Measurements from ENCODE around the gene TXNDC16. TPM values are rescaled to one million over a fixed set of nuclear protein-coding genes. Genes with fewer than 3 reads are reported as not detected.

The TXNDC16 gene
- total RNA-seq, 1 experiment from 2014 or later: 20.6 TPM

DNA sequence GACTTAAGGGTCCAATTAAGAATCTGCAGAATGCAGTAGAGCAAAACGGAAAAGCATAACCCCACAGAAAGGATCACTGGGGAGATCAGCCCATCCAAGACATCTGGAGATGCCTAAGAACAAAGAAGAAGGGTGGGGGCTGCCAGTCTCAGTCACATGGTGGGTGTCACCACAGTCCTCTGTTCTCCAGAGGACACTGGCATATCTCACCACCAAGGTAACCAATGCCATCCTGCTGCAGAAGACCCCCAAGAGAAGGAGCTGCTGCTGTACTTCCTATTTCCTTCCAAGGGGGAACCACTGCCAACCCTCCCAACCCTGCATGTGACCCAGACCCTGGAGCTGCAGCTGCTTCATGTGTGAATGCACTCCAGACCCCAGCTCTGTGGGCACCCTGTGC is 147.0 kb downstream of the TXNDC16 start:
- H4K20me1 ChIP-seq (ENCODE audit: insufficient read depth, low read depth, low read length): no peaks in the 10 kb centered on the region
- H3K4me2 ChIP-seq (ENCODE audit: low read depth, low read length, poor library complexity, severe bottlenecking): no peak overlapping the region
- no peaks in the 10 kb centered on the region for H3K9me2 ChIP-seq (replicated peaks; ENCODE audit: insufficient read depth, low read length)
- H3K79me2 ChIP-seq (ENCODE audit: low read length): no peaks in the 10 kb centered on the region
- no peak overlapping the region for H3K4me3 ChIP-seq (ENCODE audit: low read length)
- no peak overlapping the region for H3K9ac ChIP-seq (ENCODE audit: low read length)
- no peaks in the 10 kb centered on the region for H3K36me3 ChIP-seq (ENCODE audit: insufficient read depth, low read length)
- no peaks in the 10 kb centered on the region for H3K27me3 ChIP-seq (ENCODE audit: low read length)
- no peak overlapping the region for H3K27ac ChIP-seq (ENCODE audit: low read length)
- H2AFZ ChIP-seq (ENCODE audit: low read length): no peak overlapping the region
- no peaks in the 10 kb centered on the region for H3K9me3 ChIP-seq (ENCODE audit: low read length)
- peaks cover 12% of the 10 kb centered on the region for H3K4me1 ChIP-seq (ENCODE audit: low read length)
- no peak for DNase-seq

DNA sequence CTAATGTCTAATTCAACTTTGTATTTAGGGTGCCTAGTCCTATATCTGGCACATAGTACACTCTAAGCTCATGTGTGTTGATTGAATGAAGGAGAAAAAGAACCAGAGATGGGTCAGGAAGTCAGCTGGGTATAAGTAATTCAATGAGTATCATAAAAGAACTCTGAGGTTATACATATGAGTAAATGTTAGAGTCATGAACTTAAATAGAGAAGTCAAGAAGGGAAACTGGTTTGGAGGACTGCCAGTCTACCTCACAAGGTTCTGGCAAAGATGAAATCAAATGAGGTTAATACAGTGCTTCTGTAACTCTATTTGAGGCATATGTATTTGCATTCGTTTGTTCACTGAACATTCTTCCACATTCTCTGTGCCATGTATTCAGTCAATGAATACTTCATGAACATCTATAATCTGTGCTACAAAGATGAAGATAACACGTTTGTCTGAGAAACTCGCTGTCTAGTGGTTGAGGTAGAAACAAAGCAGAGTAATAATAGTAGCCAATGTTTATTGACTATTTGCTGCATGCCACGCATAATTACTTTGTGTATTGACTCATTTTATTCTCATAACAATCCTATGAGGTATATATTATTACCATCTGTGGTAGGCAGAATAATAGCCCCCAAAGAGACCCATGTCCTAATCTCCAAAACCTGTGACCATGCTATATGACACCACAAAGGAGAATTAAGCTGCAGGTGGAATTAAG is 149.3 kb downstream of the TXNDC16 start:
- no peak overlapping the region for H3K27ac ChIP-seq (ENCODE audit: low read length)
- H3K36me3 ChIP-seq (ENCODE audit: insufficient read depth, low read length): no peaks in the 10 kb centered on the region
- H3K9me3 ChIP-seq (ENCODE audit: low read length): no peaks in the 10 kb centered on the region
- DNase-seq: peak; percentile 65
- no peaks in the 10 kb centered on the region for H3K79me2 ChIP-seq (ENCODE audit: low read length)
- no peaks in the 10 kb centered on the region for H3K27me3 ChIP-seq (ENCODE audit: low read length)
- no peak overlapping the region for H2AFZ ChIP-seq (ENCODE audit: low read length)
- no peak overlapping the region for H3K4me2 ChIP-seq (ENCODE audit: low read depth, low read length, poor library complexity, severe bottlenecking)
- H3K4me1 ChIP-seq (ENCODE audit: low read length): peaks cover 12% of the 10 kb centered on the region
- H4K20me1 ChIP-seq (ENCODE audit: insufficient read depth, low read depth, low read length): 0 out of 2 replicates have a peak, but pooled peaks cover 5% of the 10 kb centered on the region
- no peaks in the 10 kb centered on the region for H3K9me2 ChIP-seq (replicated peaks; ENCODE audit: insufficient read depth, low read length)
- no peak overlapping the region for H3K4me3 ChIP-seq (ENCODE audit: low read length)
- H3K9ac ChIP-seq (ENCODE audit: low read length): no peak overlapping the region

DNA sequence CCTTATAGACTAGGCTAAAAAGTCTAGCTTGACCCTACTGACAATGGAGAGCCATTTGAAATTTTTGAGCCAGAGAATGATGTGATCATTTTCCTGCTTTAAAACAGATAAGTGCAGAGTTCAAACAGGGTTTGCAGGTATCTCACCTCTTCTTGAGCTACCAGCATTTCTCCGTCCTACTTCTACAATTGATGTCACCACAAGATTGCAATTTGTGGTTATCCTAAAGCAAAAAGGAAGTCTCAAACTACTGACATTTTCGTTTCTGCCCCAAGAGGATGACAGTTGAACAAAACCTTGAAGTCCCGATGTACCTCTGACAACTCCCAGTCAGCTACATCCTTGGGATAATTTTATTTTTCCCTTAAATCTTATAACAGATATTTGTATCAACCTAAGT is 151.5 kb downstream of the TXNDC16 start:
- Histone ChIP-seq H3K79me2 (ENCODE audit: low read length) (no peaks in the 10 kb centered on the region), H3K4me3 (ENCODE audit: low read length) (no peak overlapping the region), H3K9me2 (replicated peaks; ENCODE audit: insufficient read depth, low read length) (no peaks in the 10 kb centered on the region), H3K27me3 (ENCODE audit: low read length) (no peaks in the 10 kb centered on the region), H3K4me1 (ENCODE audit: low read length) (peaks cover 12% of the 10 kb centered on the region), H3K9me3 (ENCODE audit: low read length) (no peaks in the 10 kb centered on the region), H3K36me3 (ENCODE audit: insufficient read depth, low read length) (no peaks in the 10 kb centered on the region), H4K20me1 (ENCODE audit: insufficient read depth, low read depth, low read length) (0 out of 2 replicates have a peak, but pooled peaks cover 5% of the 10 kb centered on the region), H3K9ac (ENCODE audit: low read length) (no peak overlapping the region), H3K27ac (ENCODE audit: low read length) (no peak overlapping the region), H2AFZ (ENCODE audit: low read length) (no peak overlapping the region), H3K4me2 (ENCODE audit: low read depth, low read length, poor library complexity, severe bottlenecking) (no peak overlapping the region)
- DNase-seq: no peak

DNA sequence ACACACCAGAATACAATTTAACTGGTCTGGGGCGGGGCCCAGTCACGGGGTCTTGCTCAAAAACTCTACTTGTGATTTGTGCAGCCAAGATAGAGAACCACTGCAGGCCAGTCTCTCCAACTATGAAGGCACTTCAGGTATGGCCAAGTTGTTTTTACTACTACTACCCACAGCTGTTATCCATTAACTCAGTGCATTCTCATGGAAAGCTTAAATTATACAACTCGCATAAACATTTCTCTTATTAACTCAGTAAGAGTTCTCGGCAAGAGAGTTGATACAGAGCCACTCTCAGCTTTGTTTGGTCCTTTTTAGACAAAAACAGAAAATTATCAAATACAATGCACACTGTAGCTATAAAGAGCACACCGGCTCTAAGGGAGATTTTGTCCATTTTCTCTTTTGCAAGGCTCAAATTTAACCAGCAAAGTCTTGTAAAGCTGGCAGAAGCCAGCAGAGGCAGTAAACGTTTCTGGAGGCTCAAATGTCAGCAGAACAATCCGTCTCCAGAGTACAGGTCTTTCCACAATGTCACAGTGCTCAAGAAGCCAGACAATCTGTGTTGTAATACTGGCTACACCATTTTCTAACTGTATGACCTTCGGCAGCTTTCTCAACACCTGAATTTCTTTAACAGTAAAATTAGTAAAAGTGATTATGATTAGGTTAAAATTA is 152.2 kb downstream of the TXNDC16 start:
- H3K9me3 ChIP-seq (ENCODE audit: low read length): no peaks in the 10 kb centered on the region
- peaks cover 12% of the 10 kb centered on the region for H3K4me1 ChIP-seq (ENCODE audit: low read length)
- H3K79me2 ChIP-seq (ENCODE audit: low read length): no peaks in the 10 kb centered on the region
- H2AFZ ChIP-seq (ENCODE audit: low read length): no peak overlapping the region
- H3K36me3 ChIP-seq (ENCODE audit: insufficient read depth, low read length): no peaks in the 10 kb centered on the region
- no peaks in the 10 kb centered on the region for H3K9me2 ChIP-seq (replicated peaks; ENCODE audit: insufficient read depth, low read length)
- H3K27me3 ChIP-seq (ENCODE audit: low read length): no peaks in the 10 kb centered on the region
- no peak overlapping the region for H3K4me3 ChIP-seq (ENCODE audit: low read length)
- H3K9ac ChIP-seq (ENCODE audit: low read length): no peak overlapping the region
- H3K4me2 ChIP-seq (ENCODE audit: low read depth, low read length, poor library complexity, severe bottlenecking): no peak overlapping the region
- no peak overlapping the region for H3K27ac ChIP-seq (ENCODE audit: low read length)
- H4K20me1 ChIP-seq (ENCODE audit: insufficient read depth, low read depth, low read length): 0 out of 2 replicates have a peak, but pooled peaks cover 5% of the 10 kb centered on the region
- no peak for DNase-seq

DNA sequence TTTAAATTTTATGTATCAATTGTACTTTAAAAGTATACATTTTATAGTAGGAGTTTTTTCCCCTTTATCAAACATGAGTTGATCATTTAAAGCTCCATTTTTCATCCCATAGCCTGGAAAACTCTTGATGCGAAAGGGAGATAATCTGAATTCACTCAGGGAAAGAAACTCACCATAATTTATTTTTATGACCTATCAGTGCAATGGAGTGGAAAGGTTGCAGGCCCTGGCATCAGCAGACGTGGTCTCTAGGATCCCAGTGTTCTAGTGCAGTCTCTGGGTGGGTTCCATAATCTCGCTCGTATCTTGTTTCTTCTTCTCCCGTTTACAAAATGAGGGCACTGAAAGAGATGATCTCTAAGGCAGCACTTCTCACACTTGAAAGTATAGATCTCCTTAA is 153.2 kb downstream of the TXNDC16 start:
- DNase-seq: no peak
- Histone ChIP-seq H3K36me3 (ENCODE audit: insufficient read depth, low read length) (no peaks in the 10 kb centered on the region), H3K27ac (ENCODE audit: low read length) (no peak overlapping the region), H3K9me2 (replicated peaks; ENCODE audit: insufficient read depth, low read length) (no peaks in the 10 kb centered on the region), H3K4me3 (ENCODE audit: low read length) (no peak overlapping the region), H3K79me2 (ENCODE audit: low read length) (no peaks in the 10 kb centered on the region), H4K20me1 (ENCODE audit: insufficient read depth, low read depth, low read length) (0 out of 2 replicates have a peak, but pooled peaks cover 5% of the 10 kb centered on the region), H2AFZ (ENCODE audit: low read length) (no peak overlapping the region), H3K9ac (ENCODE audit: low read length) (no peak overlapping the region), H3K9me3 (ENCODE audit: low read length) (no peaks in the 10 kb centered on the region), H3K4me2 (ENCODE audit: low read depth, low read length, poor library complexity, severe bottlenecking) (no peak overlapping the region), H3K4me1 (ENCODE audit: low read length) (peaks cover 12% of the 10 kb centered on the region), H3K27me3 (ENCODE audit: low read length) (no peaks in the 10 kb centered on the region)

DNA sequence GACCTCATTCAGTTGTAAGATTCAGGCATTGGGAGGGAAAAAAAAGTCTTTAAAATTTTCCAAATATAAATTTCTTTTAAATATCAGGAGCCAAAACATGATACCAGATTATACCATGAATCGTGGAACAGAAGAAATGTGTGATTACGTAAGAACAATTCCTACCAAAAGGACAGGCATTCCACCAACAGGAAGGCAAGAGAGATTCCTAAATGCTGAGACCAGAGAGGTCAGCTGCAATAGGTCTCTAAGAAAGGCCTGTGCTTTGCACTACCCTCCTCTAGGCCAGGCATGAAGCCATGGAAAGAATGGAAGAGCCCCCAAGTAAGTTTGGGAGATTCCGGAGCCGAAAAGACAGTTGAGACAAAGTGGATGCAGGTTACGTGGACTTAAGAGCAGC is 154.5 kb downstream of the TXNDC16 start:
- Histone ChIP-seq H3K9ac (ENCODE audit: low read length) (no peak overlapping the region), H4K20me1 (ENCODE audit: insufficient read depth, low read depth, low read length) (0 out of 2 replicates have a peak, but pooled peaks cover 5% of the 10 kb centered on the region), H3K9me3 (ENCODE audit: low read length) (no peaks in the 10 kb centered on the region), H2AFZ (ENCODE audit: low read length) (no peak overlapping the region), H3K27me3 (ENCODE audit: low read length) (no peaks in the 10 kb centered on the region), H3K4me3 (ENCODE audit: low read length) (no peak overlapping the region), H3K79me2 (ENCODE audit: low read length) (no peaks in the 10 kb centered on the region), H3K9me2 (replicated peaks; ENCODE audit: insufficient read depth, low read length) (no peaks in the 10 kb centered on the region), H3K27ac (ENCODE audit: low read length) (no peak overlapping the region), H3K4me2 (ENCODE audit: low read depth, low read length, poor library complexity, severe bottlenecking) (no peak overlapping the region), H3K4me1 (ENCODE audit: low read length) (peaks cover 5% of the 10 kb centered on the region), H3K36me3 (ENCODE audit: insufficient read depth, low read length) (no peaks in the 10 kb centered on the region)
- DNase-seq: no peak

DNA sequence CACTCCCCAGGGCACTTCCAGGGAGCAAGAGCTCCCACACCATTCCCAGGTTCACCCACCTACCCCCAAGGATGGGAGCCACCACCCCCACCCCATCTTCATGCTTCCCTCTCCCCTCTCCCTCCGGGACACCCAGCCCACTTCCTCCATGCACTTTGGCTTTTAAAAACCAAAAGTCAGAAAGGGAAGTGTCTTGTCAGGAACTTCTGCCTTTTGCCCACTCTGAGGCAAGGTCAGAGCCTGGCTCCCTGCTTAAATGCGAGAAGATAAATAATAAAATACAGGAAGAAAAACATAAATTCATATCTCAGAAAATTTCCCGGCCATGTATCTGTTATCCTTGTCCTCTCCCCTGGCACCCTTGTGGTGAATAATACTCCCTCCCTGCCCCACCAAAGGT is 156.6 kb downstream of the TXNDC16 start:
- Histone ChIP-seq H3K27me3 (ENCODE audit: low read length) (no peaks in the 10 kb centered on the region), H3K9ac (ENCODE audit: low read length) (no peak overlapping the region), H3K27ac (ENCODE audit: low read length) (no peak overlapping the region), H3K79me2 (ENCODE audit: low read length) (no peaks in the 10 kb centered on the region), H3K9me3 (ENCODE audit: low read length) (no peaks in the 10 kb centered on the region), H3K4me1 (ENCODE audit: low read length) (no peaks in the 10 kb centered on the region), H3K4me3 (ENCODE audit: low read length) (no peak overlapping the region), H2AFZ (ENCODE audit: low read length) (no peak overlapping the region), H4K20me1 (ENCODE audit: insufficient read depth, low read depth, low read length) (0 out of 2 replicates have a peak, but pooled peaks cover 5% of the 10 kb centered on the region), H3K4me2 (ENCODE audit: low read depth, low read length, poor library complexity, severe bottlenecking) (no peak overlapping the region), H3K9me2 (replicated peaks; ENCODE audit: insufficient read depth, low read length) (no peaks in the 10 kb centered on the region), H3K36me3 (ENCODE audit: insufficient read depth, low read length) (no peaks in the 10 kb centered on the region)
- DNase-seq: no peak

DNA sequence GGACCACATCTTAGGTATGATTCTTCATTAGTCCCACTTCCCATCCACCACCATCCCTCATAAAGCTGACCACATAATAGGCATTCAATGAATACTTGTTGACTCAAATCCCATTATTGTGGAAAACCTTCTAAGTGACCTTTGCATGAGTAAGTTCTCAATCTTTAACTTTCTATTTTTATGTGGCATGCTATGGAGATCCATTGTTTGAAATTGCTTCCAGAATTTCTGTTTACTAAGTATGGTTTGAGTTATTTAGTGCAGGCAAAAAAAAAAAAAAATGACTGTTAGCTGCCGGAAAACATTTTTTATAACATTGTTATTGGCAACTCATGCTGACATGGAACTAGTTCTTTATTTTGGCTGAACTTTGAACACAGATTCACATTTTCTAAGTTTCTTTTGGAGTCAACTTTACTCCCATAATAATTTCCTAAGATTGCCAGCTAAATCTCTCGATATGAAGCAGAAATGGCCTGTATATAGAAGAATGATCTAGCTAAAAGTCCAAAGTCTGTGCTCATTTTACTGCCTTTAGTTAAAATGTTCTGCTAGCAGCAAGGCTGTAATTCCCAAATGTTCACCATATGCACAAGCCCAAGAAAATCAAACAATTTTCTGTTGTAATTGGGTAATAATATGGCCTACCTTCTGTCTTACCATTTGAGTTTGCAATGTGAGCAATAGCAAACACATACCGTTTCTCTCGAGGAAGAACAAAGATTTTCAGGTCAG is 160.3 kb downstream of the TXNDC16 start:
- H3K27me3 ChIP-seq (ENCODE audit: low read length): no peaks in the 10 kb centered on the region
- no peak overlapping the region for H3K4me2 ChIP-seq (ENCODE audit: low read depth, low read length, poor library complexity, severe bottlenecking)
- H4K20me1 ChIP-seq (ENCODE audit: insufficient read depth, low read depth, low read length): no peaks in the 10 kb centered on the region
- H3K4me1 ChIP-seq (ENCODE audit: low read length): no peaks in the 10 kb centered on the region
- no peaks in the 10 kb centered on the region for H3K9me3 ChIP-seq (ENCODE audit: low read length)
- no peak overlapping the region for H3K9ac ChIP-seq (ENCODE audit: low read length)
- no peaks in the 10 kb centered on the region for H3K9me2 ChIP-seq (replicated peaks; ENCODE audit: insufficient read depth, low read length)
- H3K79me2 ChIP-seq (ENCODE audit: low read length): no peaks in the 10 kb centered on the region
- H3K4me3 ChIP-seq (ENCODE audit: low read length): no peak overlapping the region
- H3K36me3 ChIP-seq (ENCODE audit: insufficient read depth, low read length): no peaks in the 10 kb centered on the region
- H3K27ac ChIP-seq (ENCODE audit: low read length): no peak overlapping the region
- no peak for DNase-seq
- H2AFZ ChIP-seq (ENCODE audit: low read length): no peak overlapping the region

Measured in Karpas-422 (cell line).